Stimulated activated CD4-positive, alpha-beta T cell treated with anti-CD3 and anti-CD28 coated beads, Interleukin-1b, Interleukin-23, amount 100 ng/mL, for 48 hours (primary cell): ENCODE measurements around the gene MED28.
"Not testable (repeated sequence)": the region's sequence is repeated elsewhere in the genome, so short reads cannot be mapped to it uniquely, and the experiment has no call there.

Experiments
- DNase-seq: peaks from one replicate; pipeline ENCODE4 v3.0.0-alpha.2; 2020

MED28 gene

DNA sequence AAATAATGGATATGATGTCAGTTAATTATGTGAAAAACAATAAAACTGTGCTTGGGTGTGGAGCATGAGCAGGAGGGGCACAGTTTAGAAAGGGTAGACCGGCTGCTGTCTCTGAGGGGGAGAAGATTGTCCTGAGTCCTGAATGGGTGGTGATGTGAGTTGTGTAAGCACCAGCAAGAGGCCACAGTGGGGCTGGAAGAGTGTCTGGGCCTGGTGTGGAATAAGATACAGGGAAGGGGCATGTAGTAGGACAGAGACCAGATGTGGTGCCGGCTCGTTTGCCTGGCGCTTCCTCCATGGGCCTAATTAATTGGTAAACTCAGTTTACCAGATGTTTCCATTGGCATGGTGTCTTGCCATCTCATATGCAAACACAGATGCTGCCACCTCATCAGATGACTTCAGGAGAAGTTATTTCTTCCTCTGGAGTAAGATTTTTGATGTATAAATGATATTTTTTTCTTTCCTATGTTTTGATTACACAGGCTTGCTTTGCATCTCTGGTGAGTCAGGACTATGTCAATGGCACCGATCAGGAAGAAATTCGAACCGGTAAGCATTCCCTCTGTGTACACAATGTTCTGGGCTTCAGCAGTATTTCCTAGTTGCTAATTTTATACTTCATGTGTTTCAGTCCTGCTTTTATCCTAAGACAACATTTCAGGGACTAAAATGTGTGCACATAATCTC lies 5.1 kb downstream of the MED28 start:
- no peak for DNase-seq

DNA sequence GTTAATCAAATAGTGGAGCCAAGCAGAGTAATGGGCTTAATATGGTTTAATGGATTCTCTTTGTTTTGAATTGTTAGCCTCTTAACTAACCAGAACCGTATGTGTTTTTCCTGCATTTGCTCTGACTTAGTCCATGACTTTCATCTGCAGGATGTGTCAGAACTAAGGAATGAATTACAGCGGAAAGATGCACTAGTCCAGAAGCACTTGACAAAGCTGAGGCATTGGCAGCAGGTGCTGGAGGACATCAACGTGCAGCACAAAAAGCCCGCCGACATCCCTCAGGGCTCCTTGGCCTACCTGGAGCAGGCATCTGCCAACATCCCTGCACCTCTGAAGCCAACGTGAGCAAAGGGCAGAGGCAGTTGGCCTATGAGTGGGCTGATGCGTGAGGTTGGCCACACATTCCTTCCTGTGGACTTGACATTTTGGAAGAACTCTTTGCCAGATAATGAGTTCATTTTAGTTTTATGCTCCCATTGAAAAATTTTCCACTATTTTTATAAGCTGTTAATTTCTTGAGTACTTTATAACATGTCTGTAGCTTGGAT lies 9.1 kb downstream of the MED28 start:
- no peak for DNase-seq

- no peak for DNase-seq
These were observed 10.4 kb downstream of the MED28 start for GRCh38 chr4:17624821-17625220.

DNA sequence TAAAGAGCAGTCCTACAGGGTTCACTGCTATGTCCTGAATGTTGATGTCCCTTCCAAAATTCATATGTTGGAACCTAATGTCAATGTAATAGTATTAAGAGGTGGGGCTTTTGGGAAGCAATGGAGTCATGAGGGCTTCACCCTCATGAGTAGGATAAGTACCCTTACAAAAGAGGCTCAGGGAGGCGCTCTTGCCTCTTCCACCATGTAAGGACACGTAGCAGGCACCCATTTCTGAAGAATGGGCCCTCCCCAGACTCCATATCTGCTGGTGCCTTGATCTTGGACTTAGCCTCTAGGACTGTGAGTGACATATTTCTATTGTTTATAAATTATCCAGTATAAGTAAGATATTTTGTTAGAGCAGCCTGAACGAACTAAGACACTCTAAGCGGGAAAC lies 15.8 kb downstream of the MED28 start:
- no peak for DNase-seq

DNA sequence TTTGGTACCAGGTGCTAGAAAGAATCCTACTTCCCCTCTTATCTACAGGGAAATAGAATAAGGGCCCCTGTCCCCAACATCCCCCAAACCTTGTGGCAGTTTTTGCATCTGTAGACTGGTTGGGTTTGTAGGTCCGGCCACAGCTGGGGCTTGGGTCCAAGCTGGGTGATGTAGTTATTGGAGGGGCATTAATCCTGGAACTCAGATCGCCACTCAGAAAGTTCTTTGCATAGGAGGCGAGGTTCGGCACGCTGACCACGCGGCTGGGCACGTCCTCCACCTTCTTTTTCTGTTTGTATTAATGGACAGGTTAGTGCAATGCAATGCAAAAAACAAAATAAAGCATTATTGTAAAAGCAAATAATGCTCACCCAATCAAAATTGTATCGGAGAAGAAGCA lies 19.2 kb downstream of the MED28 start:
- DNase-seq, result no peak

- DNase-seq, result no peak
These were observed 20.6 kb downstream of the MED28 start for GRCh38 chr4:17635056-17635455.

- DNase-seq, result no peak
These were observed 21.9 kb downstream of the MED28 start for GRCh38 chr4:17636341-17636695.

GRCh38 chr4:17636696-17637622 lies 22.5 kb downstream of the MED28 start:
- DNase-seq, result peak; percentile 66

- DNase-seq, result no peak
These were observed 24.7 kb downstream of the MED28 start for GRCh38 chr4:17639136-17639535.

DNA sequence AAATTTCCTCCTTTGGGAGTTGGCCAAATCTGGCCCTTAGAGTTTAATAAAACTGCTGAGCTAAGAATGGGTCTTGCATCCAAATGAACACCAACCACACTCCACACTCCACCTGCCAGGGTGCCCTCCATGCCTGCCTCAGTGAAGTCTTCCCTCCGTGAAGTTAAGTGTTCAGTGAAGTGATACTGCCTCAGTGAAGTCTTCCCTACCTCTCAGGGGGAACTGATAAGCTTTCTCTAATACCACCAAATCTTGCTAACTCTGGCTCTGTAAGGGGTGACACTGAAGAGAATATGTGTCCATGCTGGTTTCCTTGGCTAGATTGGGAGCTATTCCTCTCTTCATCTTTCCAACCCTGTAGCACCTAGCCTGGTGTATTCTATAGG lies 27.9 kb downstream of the MED28 start:
- DNase-seq, result no peak

GRCh38 chr4:17646693-17647092 lies 32.3 kb downstream of the MED28 start:
- DNase-seq, result no peak

GRCh38 chr4:17647176-17647806 lies 32.9 kb downstream of the MED28 start:
- DNase-seq, result no peak

DNA sequence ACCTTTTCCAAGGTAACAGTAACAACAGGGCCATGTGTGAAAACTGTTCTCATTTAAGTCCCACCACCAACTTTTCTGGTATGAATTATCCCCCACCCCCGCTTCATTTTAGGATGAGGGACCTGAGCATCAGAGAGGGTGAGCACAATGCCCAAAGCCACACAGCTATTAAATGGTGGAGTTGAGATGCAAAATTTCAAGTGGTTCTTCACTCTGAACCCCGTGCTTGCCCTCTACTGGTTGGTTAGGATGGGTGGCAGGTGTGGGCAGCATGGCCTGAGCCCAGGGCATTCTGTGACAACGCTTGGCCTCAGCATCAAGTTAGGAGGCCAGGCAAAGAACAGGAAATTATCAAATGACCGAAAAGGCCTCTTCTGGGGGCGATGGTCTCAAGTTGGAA lies 33.5 kb downstream of the MED28 start:
- no peak for DNase-seq

- no peak for DNase-seq
These were observed 36.0 kb downstream of the MED28 start for GRCh38 chr4:17650406-17650805.

- no peak for DNase-seq
These were observed 40.3 kb downstream of the MED28 start for GRCh38 chr4:17654701-17655100.

DNA sequence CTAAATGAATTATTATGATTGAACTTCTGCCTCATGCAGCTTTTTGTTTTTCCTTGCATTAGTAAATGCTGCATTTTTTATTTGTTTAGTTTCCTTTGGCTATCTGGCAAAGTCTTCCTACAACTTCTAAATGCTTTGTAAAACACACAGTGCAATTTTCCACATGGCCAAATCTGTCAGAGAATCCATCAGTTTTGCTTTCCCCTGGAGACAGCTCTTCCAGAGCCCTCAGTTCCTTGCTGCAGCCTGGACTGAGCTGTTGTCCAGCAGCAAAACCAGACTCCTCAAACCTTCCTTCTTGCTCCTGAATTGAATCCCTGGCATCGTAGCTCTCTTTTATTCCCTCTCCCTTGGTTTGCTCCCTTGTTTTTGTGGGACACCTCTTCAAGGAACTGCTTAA lies 42.6 kb downstream of the MED28 start:
- DNase-seq, result no peak

DNA sequence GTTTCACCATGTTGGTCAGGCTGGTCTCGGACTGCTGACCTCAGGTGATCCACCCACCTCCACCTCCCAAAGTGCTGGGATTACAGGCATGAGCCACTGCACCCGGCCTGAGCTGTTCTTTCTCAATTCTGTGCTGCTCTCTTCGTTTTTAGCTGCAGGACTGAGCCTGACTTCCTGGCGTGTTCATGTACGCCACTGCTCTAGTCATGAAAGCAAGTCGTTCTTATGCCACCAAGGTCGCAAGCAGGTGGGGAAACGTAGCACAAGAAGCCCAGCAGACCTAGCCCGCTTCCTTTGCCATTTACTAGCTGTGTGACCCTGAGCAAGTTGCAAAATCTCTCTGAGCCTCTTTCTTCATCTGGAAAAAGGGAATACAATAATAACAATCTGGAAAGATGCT lies 43.4 kb downstream of the MED28 start:
- DNase-seq, result no peak

DNA sequence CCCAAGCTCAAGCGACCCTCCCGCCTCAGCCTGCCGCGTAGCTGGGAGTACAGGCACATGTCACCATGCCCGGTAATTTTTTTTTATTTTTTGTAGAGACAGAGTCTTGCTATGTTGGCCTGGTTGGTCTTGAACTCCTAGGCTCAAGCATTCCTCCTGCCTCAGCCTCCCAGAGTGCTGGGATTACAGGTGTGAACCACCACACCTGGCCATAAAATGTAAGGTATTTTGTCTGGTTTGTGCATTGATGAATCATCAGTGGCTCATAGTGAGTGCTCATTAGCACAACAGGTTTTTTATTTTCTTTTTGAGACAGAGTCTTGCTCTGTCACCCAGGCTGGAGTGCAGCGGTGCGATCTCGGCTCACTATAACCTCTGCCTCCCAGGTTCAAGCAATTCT lies 44.8 kb downstream of the MED28 start:
- not testable (repeated sequence) for DNase-seq

DNA sequence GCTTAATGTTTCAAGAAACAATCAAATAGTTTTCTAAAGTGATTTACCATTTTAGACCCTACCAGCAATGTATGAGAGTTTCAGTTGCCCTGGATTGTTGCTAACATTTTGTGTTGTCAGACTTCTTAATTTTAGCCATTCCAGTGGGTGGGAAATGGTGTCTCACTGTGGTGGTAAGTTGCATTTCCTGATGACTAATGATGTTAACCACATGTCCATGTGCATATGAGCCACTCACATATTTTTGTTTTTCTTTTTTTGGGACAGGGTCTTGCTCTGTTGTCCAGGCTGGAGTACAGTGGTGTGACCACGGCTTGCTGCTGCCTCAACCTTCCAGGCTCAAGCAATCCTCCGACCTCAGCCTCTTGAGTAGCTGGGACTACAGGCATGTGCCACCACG lies 48.3 kb downstream of the MED28 start:
- DNase-seq, result no peak

GRCh38 chr4:17664755-17665154 lies 50.3 kb downstream of the MED28 start:
- DNase-seq, result peak; percentile 8

DNA sequence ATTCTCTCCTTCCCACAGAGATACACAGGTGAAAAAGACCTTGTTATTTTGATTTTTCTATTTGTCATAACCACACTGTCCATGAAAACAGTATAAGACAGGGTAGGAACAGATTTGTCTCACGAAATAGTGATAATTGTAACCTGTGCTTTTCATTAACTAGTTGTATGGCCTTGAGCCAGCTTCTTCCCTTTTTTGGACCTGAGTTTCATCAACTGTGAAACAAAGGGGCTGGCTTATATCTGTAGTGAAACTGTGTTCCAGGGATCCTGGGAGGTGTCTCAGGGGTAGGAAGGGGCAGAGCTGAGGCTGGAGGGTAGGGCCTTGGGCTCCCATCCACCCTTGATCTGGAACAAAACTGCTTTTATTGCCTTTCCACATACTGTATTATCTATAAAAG lies 50.9 kb downstream of the MED28 start:
- DNase-seq, result no peak

GRCh38 chr4:17665852-17666251 lies 51.4 kb downstream of the MED28 start:
- no peak for DNase-seq

GRCh38 chr4:17667253-17667652 lies 52.8 kb downstream of the MED28 start:
- DNase-seq, result no peak
